ENCODE data around the gene THAP5.
A peak's percentile ranks its signal among the peaks of the same experiment; 100 is the strongest.

Gene THAP5

GRCh38 chr7:108528183-108528712 is 41.3 kb downstream of the THAP5 start:
- no peak for DNase-seq

GRCh38 chr7:108526768-108527017 is 42.8 kb downstream of the THAP5 start:
- no peak for DNase-seq

DNA sequence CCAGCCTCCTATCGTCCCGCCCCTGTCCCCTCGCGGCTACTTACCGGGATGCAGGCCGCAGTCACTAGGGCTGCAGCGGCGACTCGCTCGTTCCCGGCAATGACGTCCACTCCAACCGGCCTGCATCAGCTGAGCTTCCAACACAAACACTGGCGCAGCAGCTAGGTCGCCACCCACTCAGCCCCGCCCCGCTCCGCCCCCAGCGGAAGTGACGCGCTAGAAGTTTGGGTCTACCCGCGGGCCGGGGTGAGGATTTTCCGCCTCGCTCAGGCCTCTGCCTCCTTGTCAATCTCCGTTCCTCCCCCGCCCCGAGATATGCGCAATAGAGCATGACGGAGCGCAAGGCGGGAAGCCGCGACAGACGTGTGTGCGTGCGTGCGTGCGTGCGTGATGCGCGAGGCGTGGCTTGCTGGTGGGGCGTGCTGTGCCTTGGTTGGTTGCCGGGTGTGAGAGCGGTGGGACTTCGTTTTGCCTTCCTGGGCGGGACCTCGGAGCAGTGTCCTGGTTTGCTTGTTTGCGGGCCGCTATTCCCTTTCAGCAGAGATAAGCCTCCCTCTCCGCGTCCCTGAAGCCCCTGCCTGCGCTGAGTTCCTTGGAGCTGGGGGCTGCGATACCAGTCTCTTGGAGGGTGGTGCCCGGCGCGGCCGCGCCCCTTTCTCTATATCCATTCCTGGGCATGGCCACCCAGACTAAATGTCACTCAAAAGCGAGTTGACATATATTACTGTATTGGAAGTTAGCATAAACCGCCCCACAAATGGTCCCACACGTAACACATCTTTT is 43.3 kb downstream of the THAP5 start, which contains the start of gene PNPLA8:
TSS of gene PNPLA8 (minus strand) at position 151 of the 783 bp plus-strand sequence. CDS start 10,644 bp downstream, outside the sequence.
- DNase-seq, result peak; percentile 99

DNA sequence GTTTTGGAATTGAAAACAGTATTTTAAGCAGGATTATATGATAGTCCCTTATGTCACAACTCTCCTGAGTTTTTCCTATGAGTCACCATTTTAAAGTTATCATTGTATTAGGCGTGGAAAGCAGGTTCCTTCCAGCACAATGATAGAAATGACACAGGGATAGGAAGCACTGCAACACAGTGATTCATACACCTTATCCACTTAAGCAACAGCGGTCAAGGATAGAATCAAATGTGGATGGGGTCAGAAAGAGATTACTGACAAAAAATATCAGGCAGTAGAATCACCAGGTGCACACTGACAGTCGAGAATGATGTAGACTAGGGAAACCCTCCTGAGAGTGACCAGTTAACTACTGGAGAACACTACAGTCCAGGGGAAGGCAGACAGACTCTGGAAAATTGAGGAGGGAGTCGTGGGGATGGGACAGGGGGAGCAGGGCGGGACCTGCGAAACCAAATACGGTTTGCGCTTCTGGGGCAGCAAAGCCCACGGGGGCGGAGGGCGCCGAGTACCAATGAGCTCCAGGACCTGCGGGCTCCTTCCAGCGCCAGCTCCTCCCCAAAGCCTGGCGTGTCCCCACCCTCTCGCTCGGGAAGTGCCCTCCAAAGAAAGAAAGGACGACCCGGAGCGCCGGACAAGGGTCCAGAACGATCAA is 44.0 kb downstream of the THAP5 start:
- DNase-seq, result no peak

DNA sequence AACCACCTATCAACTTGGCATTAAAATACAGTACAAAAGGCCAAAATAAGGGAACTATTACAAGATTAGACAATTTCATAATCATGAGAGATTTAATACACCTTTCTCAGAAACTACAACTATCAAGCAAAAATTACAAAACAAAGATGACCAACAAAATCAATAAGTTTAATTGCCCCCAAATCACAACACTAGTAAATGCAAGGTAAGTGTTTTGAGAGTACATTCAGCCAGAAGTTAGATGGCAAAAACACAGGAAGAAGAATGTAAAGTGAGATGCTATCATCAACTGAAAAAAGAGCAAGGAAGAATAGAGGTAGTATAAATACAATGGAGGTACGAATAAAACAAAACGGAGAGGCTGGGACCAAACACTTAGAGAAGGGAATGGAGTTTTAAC is 46.7 kb downstream of the THAP5 start:
- no peak for DNase-seq

GRCh38 chr7:108517951-108518350 is 51.6 kb downstream of the THAP5 start:
- no peak for DNase-seq

DNA sequence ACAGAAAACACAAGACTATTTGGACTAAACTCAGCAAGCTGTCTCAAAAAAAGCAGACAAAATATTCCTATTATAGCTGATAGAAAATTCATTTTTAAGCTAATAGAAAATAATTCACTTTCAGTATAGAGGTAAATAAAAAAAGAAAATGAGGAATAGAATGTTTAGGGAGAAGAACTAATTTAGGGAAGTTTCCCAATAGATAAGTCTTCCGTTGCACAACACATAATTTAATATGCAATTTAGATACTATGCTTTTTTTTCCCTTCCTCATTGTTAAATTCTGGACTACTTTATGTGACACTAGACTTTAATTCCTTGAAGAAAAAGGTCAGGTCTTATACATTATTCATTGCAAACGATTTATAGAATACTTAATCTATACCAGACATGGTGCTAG is 53.9 kb downstream of the THAP5 start:
- no peak for DNase-seq

- no peak for DNase-seq
These were observed 54.5 kb downstream of the THAP5 start for GRCh38 chr7:108515013-108515412.

All from CD4-positive, alpha-beta T cell treated with Interferon gamma for 1 hour (primary cell).